ENCODE data around the gene UGT1A5. TPM values are rescaled to one million over a fixed set of nuclear protein-coding genes. Genes with fewer than 3 reads are reported as not detected.

The UGT1A5 gene
- total and polyA plus RNA-seq, 12 donors, result not detected

- DNase-seq, result no peak
- WGBS, 2 donors, result 30 to 35% methylated on average over 2 of the region's 2 CpGs
- ATAC-seq, result no peak
Observed at GRCh38 chr2:233816334-233816733, 103.6 kb downstream of the UGT1A5 start.

GRCh38 chr2:233816771-233817170, 104.1 kb downstream of the UGT1A5 start:
- DNase-seq, result peak in 1 of 2 donors; percentile 34

More at GRCh38 chr2:233816334-233816733, 103.6 kb downstream of the UGT1A5 start:
- intact Hi-C loops (cut with DNase I), result no loop called here
- H3K4me1 ChIP-seq, result no peaks in the 10 kb centered on the region
- H3K27ac ChIP-seq, result no peak overlapping the region
- H3K4me3 ChIP-seq, result no peak overlapping the region
- peaks cover 0 to 35% (median 0%) of the 10 kb centered on the region in 7 donors for H3K27me3 ChIP-seq
- no peaks in the 10 kb centered on the region for H3K36me3 ChIP-seq
- H3K9me3 ChIP-seq, result peaks cover 0 to 9% (median 0%) of the 10 kb centered on the region in 11 donors
- TF ChIP-seq CTCF (IDR thresholded peaks at IDR 0.05), result no peak

GRCh38 chr2:233817361-233817911, 104.7 kb downstream of the UGT1A5 start:
- 66 to 73% methylated on average over 3 of the region's 3 CpGs for WGBS, 2 donors
- Histone ChIP-seq H3K36me3 (no peaks in the 10 kb centered on the region), H3K4me3 (no peak overlapping the region), H3K27me3 (peaks cover 0 to 34% (median 0%) of the 10 kb centered on the region in 7 donors), H3K9me3 (peaks cover 0 to 9% (median 0%) of the 10 kb centered on the region in 11 donors), H3K4me1 (no peaks in the 10 kb centered on the region), H3K27ac (no peak overlapping the region)
- intact Hi-C loops (cut with DNase I), result no loop called here
- no peak for TF ChIP-seq CTCF (IDR thresholded peaks at IDR 0.05)
- ATAC-seq, result peak in 1 of 8 donors; percentile 5
- DNase-seq, result no peak

More at GRCh38 chr2:233816771-233817170, 104.1 kb downstream of the UGT1A5 start:
- 71 to 77% methylated on average over 4 of the region's 4 CpGs for WGBS, 2 donors
- TF ChIP-seq CTCF (IDR thresholded peaks at IDR 0.05), result no peak
- H3K4me1 ChIP-seq, result no peaks in the 10 kb centered on the region
- H3K36me3 ChIP-seq, result no peaks in the 10 kb centered on the region
- peak in 1 of 8 donors; percentile 16 for ATAC-seq
- peaks cover 0 to 38% (median 0%) of the 10 kb centered on the region in 7 donors for H3K27me3 ChIP-seq
- H3K27ac ChIP-seq, result no peak overlapping the region
- intact Hi-C loops (cut with DNase I), result no loop called here
- peaks cover 0 to 9% (median 0%) of the 10 kb centered on the region in 11 donors for H3K9me3 ChIP-seq
- no peak overlapping the region for H3K4me3 ChIP-seq

- intact Hi-C loops (cut with DNase I), result no loop called here
- H3K36me3 ChIP-seq, result no peaks in the 10 kb centered on the region
- WGBS, 2 donors, result 90 to 91% methylated on average over 11 of the region's 11 CpGs
- ATAC-seq (no peak), DNase-seq (no peak)
- no peak overlapping the region for H3K4me3 ChIP-seq
- H3K27me3 ChIP-seq, result peaks cover 0 to 34% (median 0%) of the 10 kb centered on the region in 7 donors
- H3K27ac ChIP-seq, result no peak overlapping the region
- H3K9me3 ChIP-seq, result peaks cover 0 to 9% (median 0%) of the 10 kb centered on the region in 11 donors
- TF ChIP-seq CTCF (IDR thresholded peaks at IDR 0.05), result no peak
- H3K4me1 ChIP-seq, result no peaks in the 10 kb centered on the region
Observed at GRCh38 chr2:233817995-233818638, 105.4 kb downstream of the UGT1A5 start.
